HG02588 (cell line): ENCODE data around the gene P2RX4.
"Not testable (repeated sequence)": the region's sequence is repeated elsewhere in the genome, so short reads cannot be mapped to it uniquely, and the experiment has no call there.

Experiments used
- ATAC-seq: cut with Tn5 transposase; IDR thresholded peaks from one replicate; pipeline ENCODE4 v1.9.1; 2021; ENCODE audit warnings: mild to moderate bottlenecking, moderate library complexity; ENCODE audit not compliant: unreplicated experiment

P2RX4 gene

DNA sequence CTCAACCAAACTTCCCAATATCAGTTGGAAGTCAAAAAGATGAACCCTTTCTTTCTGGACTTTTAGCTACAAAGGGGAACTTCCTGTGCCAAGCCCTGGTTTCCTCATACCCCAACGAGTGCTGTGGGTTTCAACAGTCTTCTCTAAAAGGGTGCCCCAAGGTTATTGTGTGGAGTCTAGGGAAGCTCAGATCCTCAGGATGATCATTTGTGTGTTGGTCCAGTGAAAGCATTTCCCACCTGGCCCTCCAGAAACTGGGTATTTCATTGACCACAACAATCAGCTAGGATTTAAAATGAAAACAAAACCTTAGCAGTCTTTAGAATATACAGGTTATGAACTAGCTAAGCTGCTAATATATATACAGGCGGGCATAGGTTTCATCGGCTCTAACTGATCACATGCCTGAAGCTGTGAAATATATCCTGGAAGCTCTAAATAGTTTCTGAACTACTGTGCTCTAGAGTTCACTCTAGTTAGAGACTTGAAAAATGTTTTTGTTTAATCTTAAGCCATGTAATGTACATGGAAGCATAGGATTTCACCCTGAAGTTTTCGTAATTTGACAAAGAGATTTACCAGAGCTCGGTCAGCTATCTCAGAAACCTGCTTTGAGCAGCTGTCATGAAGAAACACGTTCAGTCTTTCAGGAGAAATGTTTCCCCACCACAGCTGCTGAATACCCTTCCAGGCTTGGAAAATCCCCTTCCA lies 29.6 kb downstream of the P2RX4 start:
- no peak for ATAC-seq

DNA sequence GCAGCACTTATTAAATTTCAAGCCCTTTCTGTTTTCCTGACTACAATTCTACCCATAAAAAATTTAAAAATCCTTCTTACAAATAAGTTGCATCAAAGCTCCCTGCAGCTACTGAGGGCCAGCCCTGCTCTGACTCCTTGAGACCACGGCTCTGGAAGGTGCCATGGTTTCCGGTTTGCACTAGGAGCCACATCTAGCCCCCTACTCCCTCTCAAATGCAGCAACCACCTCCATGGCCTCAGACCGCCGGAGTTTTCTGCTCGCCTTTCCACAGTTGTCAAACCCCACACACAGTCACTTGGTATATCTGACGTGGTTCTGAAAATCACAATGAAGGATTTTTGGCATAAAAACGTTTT lies 30.1 kb downstream of the P2RX4 start:
- no peak for ATAC-seq

DNA sequence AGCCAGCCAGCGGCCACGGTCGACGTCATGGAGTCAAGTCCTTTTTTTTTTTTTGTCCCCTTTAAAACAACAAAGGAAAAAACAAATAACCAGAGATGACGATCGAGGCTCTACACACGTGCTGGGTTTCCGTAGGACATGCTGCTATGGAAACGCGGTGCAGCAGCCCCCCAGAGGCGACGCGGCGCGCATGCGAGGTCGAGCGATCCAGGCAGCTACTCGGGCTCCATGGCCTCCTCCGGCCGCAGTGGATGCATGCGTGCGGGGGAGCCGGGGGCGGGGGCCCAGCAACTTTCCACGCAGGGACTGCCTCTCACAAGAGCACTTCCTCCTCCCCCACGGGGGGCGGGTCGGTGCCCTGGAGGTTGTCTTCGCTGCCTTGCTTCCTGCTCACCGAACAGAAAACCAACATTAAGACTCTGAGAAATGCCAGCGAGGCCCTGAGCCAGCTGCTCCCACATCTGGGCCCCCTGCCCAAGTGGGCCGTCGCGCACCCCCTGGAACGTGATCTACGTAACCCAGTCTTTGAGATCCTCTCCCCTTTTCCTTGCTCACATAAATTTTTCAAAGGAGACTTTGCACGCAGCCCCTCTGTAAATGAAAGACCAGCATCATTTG lies 30.7 kb downstream of the P2RX4 start:
- no peak for ATAC-seq

DNA sequence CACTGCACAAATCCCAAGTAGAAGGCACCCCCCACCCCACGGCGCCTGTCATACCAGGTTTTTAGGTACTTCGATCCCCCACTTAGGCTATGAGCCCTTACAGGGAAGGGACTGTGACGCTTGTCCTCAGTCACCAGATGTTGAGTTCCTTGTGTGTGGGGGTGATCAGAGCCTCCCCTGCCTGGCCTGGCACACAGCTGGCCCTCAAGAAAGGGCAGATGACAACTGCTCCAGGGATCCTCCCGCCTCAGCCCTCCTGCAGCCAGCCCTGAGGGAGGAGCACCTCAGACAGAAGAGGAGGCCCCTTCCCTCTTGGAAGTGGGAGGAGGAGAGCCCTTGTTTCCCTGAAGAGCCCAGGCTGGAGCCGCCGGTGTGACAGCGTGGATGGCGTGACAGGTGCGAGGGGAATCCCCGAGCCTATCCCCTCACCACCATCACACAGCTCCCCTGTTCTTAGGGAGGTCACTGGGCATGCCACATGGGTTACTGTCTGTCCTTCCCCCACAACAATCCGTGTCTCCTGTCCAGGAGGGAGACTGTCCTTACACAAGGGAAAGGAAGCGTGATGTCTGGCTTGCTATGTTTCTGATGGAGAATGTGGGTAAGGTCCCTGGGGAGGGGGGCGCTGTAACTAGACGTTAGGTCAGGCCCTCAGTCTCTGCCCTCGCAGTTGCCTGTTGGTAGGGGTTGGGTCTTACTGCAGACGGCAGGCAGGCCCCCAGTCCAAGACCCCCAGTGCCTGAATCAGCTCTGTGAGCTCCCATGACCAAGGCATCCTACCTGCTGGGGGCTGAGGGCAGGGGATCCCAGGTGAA lies 31.4 kb downstream of the P2RX4 start:
- no peak for ATAC-seq

DNA sequence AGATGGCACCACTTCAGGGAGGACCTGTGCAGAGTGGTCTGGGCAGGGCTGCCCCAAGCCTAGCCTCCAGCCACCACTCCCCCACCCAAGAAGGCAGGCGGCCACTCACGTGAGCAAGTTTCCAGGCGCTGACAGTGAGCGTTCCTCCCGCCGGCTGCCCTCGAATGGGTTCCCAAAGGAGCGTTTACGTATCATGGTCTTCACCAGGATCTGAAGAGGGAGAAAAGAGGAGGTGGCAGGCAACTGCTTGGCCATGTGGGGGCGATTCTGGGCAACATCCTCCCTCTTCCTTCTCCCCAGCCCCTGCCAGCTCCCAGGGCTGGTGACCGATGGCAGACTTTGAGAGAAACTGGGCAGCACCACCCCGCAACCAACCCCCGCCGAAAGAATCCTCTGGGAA lies 35.1 kb downstream of the P2RX4 start:
- ATAC-seq: no peak

DNA sequence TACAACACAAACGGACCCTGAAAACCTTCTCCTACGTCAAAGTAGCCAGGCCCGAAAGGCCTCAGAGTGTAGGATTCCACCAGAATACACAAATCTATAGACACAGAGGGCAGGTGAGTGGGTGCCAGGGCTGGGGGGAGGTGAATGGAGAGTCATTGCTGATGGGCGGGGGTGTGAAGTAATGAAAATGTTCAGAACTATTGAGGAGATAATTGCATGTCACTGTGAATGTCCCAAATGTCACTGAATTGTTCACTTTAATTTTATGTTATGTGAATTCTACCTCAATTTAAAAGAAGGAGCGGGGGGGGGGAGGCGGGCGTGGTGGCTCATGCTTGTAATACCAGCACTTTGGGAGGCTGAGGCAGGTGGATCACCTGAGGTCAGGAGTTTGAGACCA lies 36.0 kb downstream of the P2RX4 start:
- ATAC-seq: no peak

DNA sequence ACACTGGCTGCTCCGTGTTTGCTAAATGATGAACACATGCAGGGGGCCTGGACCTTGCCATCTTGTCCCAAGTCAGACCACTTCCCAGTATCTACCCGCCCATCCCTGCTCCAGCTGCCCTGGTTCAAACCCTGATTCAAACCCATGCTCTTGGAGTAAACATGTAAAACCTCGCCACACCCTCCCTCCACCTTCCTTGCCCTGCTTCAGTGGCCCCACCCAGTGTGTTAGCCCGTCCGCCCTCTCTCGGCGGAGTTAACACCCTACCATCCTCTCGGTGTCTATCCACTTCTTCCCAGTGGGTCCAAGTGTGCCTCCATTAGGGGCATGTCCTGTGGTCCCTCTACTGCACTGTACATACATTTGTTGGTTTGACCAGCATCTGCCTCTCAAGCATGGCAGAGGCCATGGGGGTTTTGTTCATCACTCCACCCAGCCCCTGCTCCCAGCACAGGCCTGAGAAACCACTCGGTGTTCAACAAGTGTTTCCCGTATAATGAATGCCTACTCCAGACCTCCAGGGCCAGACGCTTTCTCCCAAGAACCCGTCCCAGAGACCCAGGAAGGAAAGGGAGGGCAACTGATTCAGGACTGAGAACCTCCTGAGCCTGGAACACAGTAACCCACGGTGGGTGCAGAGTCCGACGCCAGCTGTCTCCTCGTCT lies 37.1 kb downstream of the P2RX4 start:
- no peak for ATAC-seq

DNA sequence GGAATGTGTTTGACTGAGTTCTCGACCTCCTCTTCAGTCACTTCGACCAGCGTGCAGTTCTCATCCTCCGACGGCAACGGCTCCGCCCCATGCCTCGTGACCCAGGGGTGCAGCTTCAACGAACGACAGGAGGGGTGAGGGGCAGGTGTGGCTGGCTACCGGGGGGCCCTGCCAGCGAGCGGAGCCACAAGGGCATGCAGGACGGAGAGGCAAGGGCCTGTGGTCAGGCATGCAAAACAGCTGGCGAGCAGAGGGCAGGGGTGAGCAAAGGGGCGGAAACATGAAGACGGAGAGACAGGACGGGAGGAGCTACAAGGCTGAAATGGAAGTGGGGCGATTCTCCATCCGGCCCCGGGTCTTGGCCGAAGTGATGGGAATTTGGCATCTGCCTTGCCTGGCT lies 38.7 kb downstream of the P2RX4 start:
- peak; percentile 84 for ATAC-seq

DNA sequence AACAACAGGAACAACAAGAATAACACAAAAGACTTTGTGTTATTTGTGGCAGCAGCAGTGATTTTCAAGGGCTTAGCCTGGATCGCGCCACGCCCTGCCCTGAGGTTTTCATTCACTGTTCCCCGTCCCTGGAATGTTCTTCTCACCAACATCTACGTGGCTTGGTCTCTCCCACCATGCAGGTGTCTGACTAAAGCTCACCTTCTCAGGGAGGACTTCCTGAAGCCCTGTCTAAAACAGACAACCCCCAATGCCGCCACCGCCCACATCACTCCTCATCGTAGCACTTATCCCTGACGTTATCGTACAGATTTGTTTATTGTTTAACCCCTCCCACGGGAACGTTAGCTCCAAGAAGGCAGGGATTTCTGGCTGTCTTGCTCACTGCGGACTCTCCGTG lies 40.4 kb downstream of the P2RX4 start:
- no peak for ATAC-seq

DNA sequence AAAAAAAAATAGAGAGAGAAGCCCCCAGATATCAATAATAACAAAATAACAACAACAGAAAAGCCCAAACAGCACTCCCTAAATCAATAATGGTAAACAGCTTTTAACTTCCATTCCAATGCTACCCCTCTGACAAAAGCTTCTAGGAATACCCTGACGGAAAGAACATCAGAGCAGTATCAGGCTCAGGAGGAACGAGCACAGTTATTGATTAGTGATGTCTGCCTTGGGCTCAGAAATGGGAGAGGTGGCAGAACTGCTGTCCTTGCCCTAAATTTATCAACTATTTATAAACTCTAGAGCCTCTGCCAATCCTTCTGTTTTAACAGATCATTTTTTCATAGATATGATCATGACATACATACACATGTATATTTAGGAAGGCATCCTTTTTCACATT lies 41.9 kb downstream of the P2RX4 start:
- ATAC-seq: no peak

DNA sequence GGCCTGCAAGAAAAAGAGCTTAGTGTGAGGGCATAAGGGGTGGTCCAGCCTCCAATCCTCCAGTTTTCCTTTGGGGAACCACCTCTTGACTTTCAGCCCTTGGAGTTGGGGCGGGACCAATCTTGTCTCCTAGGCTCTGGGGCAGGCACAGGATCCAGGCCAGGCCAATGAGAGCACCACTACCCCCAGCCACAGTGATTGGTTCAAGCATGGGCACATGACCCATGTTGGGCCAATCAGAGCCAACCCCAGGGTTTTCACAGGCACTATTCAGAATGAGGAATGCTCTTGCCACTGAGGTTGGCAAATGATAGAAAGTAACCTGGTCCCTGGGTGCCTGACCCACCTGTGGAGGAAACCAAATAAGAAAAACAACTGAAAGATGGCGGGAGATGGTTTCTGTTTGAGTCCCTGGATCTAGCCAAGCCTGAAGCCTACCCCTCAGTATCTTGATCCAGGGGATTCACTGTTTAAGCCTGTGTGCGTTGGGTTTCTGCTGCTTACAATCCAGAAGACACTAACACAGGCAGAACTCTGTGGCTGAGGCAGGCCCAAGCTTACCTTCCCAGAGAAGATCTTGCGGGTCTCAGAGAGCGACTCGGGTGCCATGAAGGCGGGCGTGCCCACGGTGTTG lies 42.9 kb downstream of the P2RX4 start:
- no peak for ATAC-seq

DNA sequence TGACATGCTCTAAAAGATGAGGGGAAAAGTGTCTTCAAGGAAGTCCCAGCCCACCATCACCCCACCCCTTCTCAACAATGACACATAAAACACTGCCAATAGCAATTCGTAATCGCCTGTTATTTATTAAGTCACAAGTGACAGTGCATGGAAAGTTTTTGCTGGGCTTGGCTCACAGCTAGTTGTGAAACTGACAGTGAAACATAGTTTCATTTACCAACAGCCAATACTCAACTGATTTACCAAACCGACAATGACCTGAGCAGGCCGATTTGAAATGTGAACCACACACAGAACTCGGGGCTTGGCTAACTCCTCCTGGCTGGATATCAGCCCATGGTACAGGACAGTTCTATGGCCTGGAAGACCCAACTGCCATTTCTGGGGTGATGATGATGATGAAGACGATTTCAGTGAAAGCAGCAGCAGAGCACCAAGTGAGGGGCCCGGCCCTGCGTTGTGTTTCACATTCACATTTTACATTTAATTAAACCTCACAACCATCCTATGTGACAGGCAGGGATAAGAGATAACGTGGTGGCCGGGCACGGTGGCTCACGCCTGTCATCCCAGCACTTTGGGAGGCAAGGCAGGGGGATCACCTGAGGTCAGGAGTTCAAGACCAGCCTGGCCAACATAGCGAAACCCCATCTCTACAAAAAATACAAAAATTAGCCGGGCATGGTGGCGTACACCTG lies 43.9 kb downstream of the P2RX4 start:
- no peak for ATAC-seq

DNA sequence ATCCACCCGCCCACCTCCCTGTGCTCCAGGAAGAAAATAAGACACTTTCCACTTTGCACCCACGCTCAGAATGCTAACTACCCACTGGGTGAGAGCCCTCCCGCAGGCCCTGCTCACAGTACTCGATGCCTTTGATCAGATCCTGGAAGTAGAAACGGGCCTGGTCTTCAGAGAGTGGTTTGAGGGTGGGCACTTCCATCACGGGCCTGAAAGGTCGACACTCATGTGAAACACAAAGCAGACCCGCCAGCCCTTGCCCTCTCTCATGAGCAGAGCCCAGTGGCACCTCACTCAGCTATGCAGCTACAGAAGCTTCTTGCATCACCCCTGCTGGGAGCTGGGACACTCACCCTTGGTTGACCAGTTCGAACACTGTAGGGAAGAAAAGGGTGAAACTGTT lies 45.5 kb downstream of the P2RX4 start:
- no peak for ATAC-seq

DNA sequence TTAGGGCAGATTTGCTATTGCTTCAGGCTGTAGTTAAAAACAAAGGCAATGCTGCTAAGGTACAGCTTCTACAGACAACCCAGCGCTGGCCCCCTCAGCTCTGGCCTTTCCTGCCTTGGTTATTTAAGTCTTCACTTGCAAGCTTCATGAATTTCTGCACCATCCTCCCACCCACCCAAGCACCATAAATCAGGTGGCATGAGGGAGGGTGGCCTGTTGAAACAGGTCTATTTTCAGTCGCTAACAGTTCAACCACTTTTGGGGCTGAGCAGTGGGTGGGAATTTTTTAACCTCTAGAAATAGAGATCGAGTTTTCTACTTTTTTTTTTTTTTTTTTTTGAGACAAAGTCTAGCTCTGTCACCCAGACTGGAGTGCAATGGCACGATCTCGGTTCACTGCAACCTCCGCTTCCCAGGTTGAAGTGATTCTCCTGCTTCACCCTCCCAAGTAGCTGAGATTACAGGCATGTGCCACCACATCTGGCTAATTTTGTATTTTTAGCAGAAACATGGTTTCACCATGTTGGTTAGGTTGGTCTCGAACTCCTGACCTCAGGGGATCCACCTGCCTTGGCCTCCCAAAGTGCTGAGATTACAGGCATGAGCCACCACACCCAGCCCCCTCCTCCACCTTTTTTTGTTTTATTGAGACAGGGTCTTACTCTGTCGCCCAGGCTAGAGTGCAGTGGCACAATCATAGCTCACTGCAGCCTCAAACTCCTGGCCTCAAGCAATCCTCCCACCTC lies 47.9 kb downstream of the P2RX4 start:
- not testable (repeated sequence) for ATAC-seq

DNA sequence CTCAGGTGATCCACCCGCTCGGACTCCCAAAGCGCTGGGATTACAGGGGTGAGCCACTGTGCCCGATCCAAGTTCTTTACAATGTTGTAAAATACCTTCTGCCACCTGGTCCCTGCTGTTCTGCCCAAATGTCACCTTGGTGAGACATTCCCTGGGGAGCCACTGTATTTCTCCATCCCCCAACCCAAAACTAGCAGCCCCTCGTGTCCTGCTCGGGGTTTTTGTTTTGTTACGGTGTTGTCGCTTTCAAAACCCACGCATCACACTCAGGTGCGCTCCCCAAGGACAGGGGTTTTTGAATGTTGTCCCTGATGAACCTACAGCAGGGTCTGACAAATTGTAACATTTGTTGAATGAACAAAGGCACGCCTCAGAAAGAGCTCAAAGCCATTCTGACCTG lies 49.1 kb downstream of the P2RX4 start:
- ATAC-seq: no peak

DNA sequence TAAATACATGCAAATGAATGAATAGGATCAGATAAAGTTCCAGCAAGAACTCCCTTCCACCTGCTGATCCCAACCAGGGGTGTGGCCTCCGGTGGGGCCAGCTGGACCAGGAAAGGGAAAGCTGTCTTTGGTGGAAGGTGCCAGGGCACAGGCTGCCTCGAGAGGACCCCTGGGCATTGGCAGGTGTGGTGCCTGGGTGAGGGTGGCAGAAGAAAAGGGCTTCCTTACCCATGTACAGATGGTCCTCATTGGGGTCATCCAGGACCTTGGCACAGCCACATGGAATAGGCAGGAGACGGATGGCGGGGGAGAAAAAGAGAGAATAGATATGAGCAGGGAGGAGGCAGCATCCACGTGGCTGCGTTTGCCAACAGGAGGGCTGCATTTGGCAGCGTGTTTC lies 50.2 kb downstream of the P2RX4 start:
- ATAC-seq: no peak

DNA sequence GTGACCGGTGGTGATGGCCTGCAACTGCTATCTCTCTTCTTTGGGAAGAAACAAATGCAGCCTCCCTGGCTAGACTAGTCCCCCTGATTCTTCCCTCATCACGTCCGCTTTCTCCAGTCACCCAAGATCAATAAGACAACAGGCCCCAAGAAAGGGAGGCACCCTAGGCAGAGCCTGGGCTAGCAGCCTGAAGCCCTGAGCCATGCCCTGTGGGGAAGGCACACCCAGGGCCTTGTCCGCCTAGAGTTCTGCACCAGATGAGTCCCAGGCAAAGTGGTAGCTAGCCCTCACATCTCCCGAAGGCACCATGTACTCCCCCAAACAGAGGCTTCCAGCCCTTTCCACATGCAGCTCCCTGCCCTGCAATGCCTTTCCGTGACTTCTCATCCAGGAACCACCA lies 51.5 kb downstream of the P2RX4 start:
- ATAC-seq: no peak

DNA sequence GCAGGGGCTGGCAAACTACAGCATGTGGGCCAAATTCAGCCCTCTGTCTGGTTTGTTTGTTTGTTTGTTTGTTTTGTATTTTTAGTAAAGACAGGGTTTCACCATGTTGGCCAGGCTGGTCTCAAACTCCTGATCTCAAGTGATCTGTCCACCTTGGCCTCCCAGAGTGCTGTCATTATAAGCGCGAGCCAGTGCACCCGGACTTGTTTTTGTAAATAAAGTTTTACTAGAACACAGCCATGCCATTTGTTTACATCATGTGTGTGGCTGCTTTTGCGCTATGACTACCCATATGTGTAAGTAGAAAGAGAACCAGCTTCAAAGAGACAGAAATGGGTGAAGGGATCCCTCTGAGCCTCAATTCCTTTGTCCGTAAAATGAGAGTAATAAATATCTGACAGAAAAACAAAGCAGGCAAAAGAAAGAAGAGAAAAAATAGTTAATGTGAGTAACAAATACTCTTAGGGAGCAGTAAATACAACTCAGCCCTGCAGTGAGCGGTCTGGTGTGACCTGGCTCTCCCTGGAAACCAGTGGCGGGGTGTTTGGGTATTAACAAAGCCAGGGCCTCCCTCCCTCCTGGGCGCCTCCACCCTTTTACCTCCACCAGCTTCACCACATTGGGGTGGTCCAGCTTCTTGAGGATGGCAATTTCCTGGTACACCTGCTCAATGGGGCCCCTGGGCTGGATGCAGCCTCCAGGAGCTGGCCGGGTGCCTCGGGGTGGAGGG lies 53.4 kb downstream of the P2RX4 start:
- no peak for ATAC-seq

DNA sequence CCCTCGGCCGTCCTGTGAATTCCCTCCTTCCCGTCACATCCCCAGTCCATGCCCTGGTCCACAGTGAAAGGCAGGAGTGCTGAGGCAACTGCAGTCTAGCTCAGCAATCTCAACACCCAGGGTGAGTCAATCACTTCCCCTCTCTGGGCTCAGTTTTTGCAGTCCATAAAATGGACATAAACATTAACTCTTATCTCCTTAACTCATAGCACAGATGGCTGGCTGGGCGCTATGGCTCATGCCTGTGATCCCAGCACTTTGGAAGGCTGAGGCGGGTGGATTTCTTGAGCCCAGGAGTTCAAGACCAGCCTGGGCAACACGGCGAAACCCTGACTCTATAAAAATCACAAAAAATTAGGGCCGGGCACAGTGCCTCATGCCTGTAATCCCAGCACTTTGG lies 54.2 kb downstream of the P2RX4 start:
- ATAC-seq: no peak
